HepG2 (cell line): Measurements from ENCODE around the gene CEP104.

Source experiments
- MTA3 ChIP-seq: sonication (generic); formaldehyde crosslinking; IDR thresholded peaks from 2 replicates; pipeline ENCODE4 v1.4.0; 2020; ENCODE audit warnings: missing genetic modification reagents
- PHB2 ChIP-seq: fragments of 450-650 bp; IDR thresholded peaks from 2 replicates; pipeline ENCODE4 v1.6.1; 2018; ENCODE audit not compliant: partially characterized antibody
- POLR2A ChIP-seq, 2 experiments: IDR thresholded peaks; 2 replicates each; pipeline ENCODE4 v1.6.1; 2011; ENCODE audit warnings: low read depth in 2 of 2, low read length in 2 of 2, mild to moderate bottlenecking in 1 of 2, moderate library complexity in 1 of 2; ENCODE audit not compliant: insufficient read depth in 1 of 2
- RAD21 ChIP-seq: fragments of 450-650 bp; formaldehyde crosslinking; IDR thresholded peaks from 2 replicates; pipeline ENCODE4 v1.5.0; 2020; ENCODE audit warnings: mild to moderate bottlenecking
- ZNF382 ChIP-seq: sonication (generic); formaldehyde crosslinking; IDR thresholded peaks from 2 replicates; pipeline ENCODE4 v1.5.0; 2020; ENCODE audit warnings: missing genetic modification reagents, mild to moderate bottlenecking, borderline replicate concordance
- TF ChIP-seq, protein P1 (sequence below): sonication (generic); formaldehyde crosslinking; IDR thresholded peaks from 2 replicates; pipeline ENCODE4 v1.4.0; 2020; ENCODE audit warnings: missing genetic modification reagents

DNA sequence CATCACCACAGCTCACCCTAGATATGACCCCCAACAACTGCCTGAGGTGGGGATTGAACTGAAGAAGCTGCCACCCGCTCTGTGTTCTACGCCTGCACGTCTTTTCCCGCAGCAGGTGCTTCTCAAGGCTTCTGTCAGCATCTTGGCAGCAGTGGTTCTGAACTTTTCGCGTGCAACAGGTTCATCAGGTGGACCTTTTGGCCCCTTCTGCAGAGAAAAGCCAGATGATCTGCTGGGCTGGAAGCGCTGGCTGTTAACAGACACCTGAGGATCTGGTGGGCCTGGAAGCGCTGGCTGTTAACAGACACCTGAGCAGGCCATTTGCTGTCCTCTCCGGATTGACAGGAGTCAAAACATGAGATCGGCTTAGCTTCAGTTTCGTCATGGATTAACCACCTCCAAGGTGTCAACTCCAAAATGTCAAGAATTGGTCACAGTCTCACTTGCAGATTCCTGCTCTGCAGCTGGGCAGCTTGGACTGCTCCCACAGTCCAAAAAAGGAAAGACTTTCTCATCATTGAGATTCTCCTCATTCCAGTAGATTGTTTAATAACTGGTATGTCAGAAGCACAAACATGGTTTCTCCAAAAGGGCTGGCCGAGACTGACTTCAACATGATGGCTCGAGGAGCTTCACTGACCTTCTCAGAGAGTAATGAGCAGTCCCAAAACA, 38.4 kb upstream of the CEP104 start:
- no peak for TF ChIP-seq ZNF382
- TF ChIP-seq RAD21 (CRISPR knock-in tag) = no peak
- TF ChIP-seq, protein P1, sequence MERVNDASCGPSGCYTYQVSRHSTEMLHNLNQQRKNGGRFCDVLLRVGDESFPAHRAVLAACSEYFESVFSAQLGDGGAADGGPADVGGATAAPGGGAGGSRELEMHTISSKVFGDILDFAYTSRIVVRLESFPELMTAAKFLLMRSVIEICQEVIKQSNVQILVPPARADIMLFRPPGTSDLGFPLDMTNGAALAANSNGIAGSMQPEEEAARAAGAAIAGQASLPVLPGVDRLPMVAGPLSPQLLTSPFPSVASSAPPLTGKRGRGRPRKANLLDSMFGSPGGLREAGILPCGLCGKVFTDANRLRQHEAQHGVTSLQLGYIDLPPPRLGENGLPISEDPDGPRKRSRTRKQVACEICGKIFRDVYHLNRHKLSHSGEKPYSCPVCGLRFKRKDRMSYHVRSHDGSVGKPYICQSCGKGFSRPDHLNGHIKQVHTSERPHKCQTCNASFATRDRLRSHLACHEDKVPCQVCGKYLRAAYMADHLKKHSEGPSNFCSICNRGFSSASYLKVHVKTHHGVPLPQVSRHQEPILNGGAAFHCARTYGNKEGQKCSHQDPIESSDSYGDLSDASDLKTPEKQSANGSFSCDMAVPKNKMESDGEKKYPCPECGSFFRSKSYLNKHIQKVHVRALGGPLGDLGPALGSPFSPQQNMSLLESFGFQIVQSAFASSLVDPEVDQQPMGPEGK (CRISPR knock-in tag) = no peak
- TF ChIP-seq PHB2 = no peak
- no peak for TF ChIP-seq POLR2A (IDR thresholded peaks at IDR 0.05; ENCODE audit: insufficient read depth in 1 of 2, low read depth in 2 of 2, low read length in 2 of 2)
- no peak for TF ChIP-seq MTA3 (CRISPR knock-in tag)
